Type B pancreatic cell (in vitro differentiated cells): Measurements from ENCODE around the gene PSKH1. TPM values are rescaled to one million over a fixed set of nuclear protein-coding genes. Genes with fewer than 3 reads are reported as not detected.

Source experiments
- DNase-seq: peaks from one replicate; pipeline ENCODE4 v3.0.0; 2021; ENCODE audit warnings: mixed read lengths; ENCODE audit not compliant: unreplicated experiment; ENCODE audit errors: extremely low spot score
- H3K27ac Mint-ChIP-seq: 2 replicates; pipeline ENCODE4 v1.8.0; 2021; ENCODE audit warnings: mild to moderate bottlenecking, mixed read lengths
- H3K27me3 Mint-ChIP-seq: 2 replicates; pipeline ENCODE4 v1.8.0; 2021; ENCODE audit warnings: mixed read lengths
- H3K36me3 Mint-ChIP-seq: 2 replicates; pipeline ENCODE4 v1.8.0; 2021; ENCODE audit warnings: mixed read lengths
- H3K4me1 Mint-ChIP-seq: one replicate; pipeline ENCODE4 v1.8.0; 2021; ENCODE audit warnings: mixed read lengths; ENCODE audit not compliant: unreplicated experiment
- H3K4me3 Mint-ChIP-seq: 2 replicates; pipeline ENCODE4 v1.8.0; 2021; ENCODE audit warnings: mild to moderate bottlenecking, mixed read lengths
- H3K9me3 Mint-ChIP-seq: 2 replicates; pipeline ENCODE4 v1.8.0; 2021; ENCODE audit warnings: mixed read lengths
- total RNA-seq: library from RNA; stranded (reverse); gene quantifications from 2 replicates; pipeline ENCODE4 v1.2.1, GENCODE V29; 2021; ENCODE audit warnings: low replicate concordance
- TF ChIP-seq, protein P1 (sequence below): fragments of 200-600 bp; sonication (generic); conservative IDR thresholded peaks from 2 replicates; pipeline ENCODE4 v1.5.0; 2021; ENCODE audit warnings: antibody characterized with exemption, mild to moderate bottlenecking

Gene PSKH1
- total RNA-seq, 1 donor from 2014 or later = 41.5 TPM

DNA sequence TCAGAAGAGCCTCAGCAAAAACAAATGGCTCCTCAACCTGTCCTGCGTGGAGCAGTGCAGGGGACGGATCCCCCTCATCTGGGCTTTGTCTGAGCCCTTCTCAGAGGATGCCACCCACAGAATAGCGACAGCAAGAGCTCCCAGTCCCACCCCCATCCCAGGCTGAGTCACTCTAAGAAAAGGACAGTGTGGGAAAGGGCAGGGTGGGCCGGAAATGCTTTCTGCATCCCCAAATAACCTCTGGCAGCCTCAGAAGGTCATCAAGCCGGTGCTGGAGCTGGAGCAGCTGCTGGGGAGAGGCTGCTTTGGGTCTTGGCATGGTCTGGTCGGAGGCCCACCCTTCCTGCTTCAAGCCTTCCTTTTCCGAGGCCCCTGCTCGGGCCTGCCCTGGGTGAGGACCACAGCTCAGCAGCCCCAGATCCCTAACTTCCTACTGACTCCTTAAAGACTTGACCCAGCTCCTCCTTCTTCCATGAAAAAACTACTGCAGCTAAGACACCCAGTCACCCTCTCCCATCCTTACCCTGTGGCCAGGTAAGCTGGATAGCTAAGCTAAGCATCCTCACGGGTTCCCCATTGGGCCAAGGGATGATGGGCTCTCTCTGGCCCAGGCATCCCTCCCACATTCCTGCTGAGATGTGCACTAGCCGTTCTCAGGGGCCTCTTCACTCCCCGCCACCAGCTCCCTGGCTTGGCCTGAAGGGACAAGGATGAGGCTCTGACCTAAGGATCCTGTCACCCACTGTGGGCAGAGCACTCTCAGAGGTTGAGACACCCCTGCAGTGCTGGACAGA lies 66.7 kb downstream of the PSKH1 start:
- Mint-ChIP-seq H3K27me3 (no peaks in the 10 kb centered on the region), H3K4me3 (no peak overlapping the region), H3K4me1 (peaks cover 6% of the 10 kb centered on the region), H3K27ac (no peak overlapping the region), H3K36me3 (peaks cover 13% of the 10 kb centered on the region), H3K9me3 (no peaks in the 10 kb centered on the region)
- DNase-seq = no peak
- TF ChIP-seq, protein P1, sequence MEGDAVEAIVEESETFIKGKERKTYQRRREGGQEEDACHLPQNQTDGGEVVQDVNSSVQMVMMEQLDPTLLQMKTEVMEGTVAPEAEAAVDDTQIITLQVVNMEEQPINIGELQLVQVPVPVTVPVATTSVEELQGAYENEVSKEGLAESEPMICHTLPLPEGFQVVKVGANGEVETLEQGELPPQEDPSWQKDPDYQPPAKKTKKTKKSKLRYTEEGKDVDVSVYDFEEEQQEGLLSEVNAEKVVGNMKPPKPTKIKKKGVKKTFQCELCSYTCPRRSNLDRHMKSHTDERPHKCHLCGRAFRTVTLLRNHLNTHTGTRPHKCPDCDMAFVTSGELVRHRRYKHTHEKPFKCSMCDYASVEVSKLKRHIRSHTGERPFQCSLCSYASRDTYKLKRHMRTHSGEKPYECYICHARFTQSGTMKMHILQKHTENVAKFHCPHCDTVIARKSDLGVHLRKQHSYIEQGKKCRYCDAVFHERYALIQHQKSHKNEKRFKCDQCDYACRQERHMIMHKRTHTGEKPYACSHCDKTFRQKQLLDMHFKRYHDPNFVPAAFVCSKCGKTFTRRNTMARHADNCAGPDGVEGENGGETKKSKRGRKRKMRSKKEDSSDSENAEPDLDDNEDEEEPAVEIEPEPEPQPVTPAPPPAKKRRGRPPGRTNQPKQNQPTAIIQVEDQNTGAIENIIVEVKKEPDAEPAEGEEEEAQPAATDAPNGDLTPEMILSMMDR = no peak

DNA sequence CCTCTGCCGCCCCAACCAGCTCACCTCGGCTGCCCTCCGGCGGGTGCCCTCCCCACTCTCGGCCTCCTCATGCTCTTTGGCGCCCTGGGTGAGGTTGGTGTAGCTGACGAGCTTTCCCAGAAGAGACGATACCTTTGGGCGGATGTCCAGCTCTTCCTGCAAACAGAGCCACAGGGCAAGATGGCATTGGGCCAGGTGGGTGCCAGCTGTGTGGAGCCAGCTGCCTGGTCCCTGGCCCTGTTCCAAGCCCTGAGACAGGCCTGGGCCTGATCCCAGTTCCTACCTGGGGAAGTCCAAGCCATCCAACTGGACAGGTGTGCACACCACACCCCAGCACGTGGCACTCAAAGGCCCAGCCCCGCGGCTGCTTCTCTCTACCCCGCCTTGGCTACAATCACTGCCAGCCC lies 68.5 kb downstream of the PSKH1 start:
- H3K27me3 Mint-ChIP-seq = no peaks in the 10 kb centered on the region
- H3K4me3 Mint-ChIP-seq = no peak overlapping the region
- no peaks in the 10 kb centered on the region for H3K9me3 Mint-ChIP-seq
- no peak for DNase-seq
- TF ChIP-seq, protein P1 = no peak
- H3K36me3 Mint-ChIP-seq = peaks cover 18% of the 10 kb centered on the region
- H3K4me1 Mint-ChIP-seq = peaks cover 18% of the 10 kb centered on the region
- H3K27ac Mint-ChIP-seq = no peak overlapping the region

DNA sequence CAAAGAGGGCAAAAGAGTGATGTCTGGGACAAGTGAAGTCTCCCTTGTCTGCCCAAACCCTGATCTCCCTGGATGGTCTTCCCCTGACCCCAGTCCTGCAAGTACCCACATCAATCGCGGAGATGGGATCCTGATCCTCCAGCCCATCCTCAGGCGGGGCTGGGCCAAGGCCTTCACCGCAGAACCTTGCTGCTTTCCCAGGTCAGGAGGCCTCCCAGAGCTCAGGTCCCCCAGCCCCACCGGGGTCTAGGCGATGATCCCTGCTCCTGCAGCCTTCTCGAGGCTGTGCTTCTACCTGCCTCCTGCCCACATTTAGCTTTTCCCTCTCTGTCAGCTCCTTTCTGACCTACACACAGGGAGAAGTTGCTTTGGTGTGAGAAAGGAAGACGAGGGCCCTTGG lies 69.1 kb downstream of the PSKH1 start:
- DNase-seq = no peak
- TF ChIP-seq, protein P1 = no peak
- H3K27me3 Mint-ChIP-seq = no peaks in the 10 kb centered on the region
- peaks cover 21% of the 10 kb centered on the region for H3K4me1 Mint-ChIP-seq
- no peak overlapping the region for H3K27ac Mint-ChIP-seq
- no peaks in the 10 kb centered on the region for H3K9me3 Mint-ChIP-seq
- peaks cover 18% of the 10 kb centered on the region for H3K36me3 Mint-ChIP-seq
- no peak overlapping the region for H3K4me3 Mint-ChIP-seq

DNA sequence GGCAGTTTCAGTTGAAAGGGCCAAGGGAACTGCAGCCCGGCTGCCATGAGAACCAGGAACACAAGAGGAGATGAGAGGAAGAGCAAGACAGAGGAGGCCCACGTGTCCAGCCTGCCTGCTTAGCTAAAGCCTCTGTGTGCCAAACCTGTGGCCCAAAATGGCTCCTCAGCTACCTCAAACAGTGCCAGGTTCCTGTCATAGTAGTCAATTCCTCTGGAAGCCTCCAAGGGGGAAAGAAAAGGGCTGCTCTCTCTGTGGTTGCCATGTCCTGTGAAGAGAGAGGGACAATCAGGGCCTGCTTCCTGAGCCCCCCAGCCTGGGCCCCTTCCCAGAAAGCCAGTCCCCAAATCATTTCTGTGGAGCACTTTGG lies 70.2 kb downstream of the PSKH1 start:
- Mint-ChIP-seq H3K27me3 (peaks cover 3% of the 10 kb centered on the region), H3K4me3 (no peak overlapping the region), H3K4me1 (peaks cover 28% of the 10 kb centered on the region), H3K9me3 (no peaks in the 10 kb centered on the region), H3K27ac (no peak overlapping the region), H3K36me3 (peaks cover 16% of the 10 kb centered on the region)
- TF ChIP-seq, protein P1 = no peak
- DNase-seq = no peak

DNA sequence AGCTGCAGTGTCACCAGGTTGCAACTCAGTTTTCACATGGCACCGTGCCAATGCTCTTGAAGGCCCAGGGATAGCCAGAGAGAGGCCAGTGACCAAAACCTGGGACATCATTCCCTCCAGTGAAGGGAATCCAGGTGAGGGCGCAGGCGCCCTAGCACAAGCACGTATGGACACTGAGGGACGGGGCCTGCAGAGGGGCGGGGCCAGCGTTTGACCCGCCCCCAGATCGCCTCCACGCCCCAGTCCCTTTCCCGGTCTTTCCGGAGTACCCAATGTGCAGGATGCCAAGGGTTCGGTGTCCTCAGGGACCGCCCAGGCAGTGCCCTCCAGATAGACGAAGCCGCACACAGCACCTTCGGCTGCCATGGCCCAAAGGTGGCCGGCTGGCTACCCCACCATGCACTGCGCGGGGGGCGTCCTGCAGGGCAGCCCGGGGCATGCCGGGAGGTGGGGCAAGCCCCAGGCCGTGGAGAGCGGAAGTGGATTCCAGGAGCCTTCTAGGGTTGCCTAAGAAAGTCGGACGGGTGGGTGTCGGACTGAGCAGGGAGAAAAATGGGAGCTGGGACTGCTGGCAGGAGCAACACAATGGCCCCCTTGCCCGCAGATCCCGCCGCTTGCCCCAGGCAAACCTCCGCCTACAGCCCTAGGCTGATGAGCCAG lies 70.7 kb downstream of the PSKH1 start:
- Mint-ChIP-seq H3K27ac (no peak overlapping the region), H3K4me3 (no peak overlapping the region), H3K27me3 (peaks cover 3% of the 10 kb centered on the region), H3K4me1 (peaks cover 28% of the 10 kb centered on the region), H3K9me3 (no peaks in the 10 kb centered on the region), H3K36me3 (peaks cover 13% of the 10 kb centered on the region)
- TF ChIP-seq, protein P1 = no peak
- DNase-seq = no peak
